K562 (cell line): Measurements from ENCODE around the gene RARS1. TPM values are rescaled to one million over a fixed set of nuclear protein-coding genes. Genes with fewer than 3 reads are reported as not detected.

Source experiments
- ATAC-seq: fragments of 200-7000 bp; cut with Tn5 transposase; 3 replicates; pipeline ENCODE4 v1.9.1; 2020; ENCODE audit warnings: moderate library complexity
- BruUV-seq: library from RNA; stranded (reverse); fragments of 400-500 nt; replicated peaks from 2 replicates; lab custom pipeline; 2021; lab: Mats Ljungman, UMichigan
- CTCF ChIA-PET: fragments of 300-600 bp; formaldehyde crosslinking; extraction: SDS; loops from one replicate; lab custom pipeline; 2021; ENCODE audit warnings: low intra/inter-chr PET ratio; lab: Yijun Ruan, JAX
- POLR2A ChIA-PET: fragments of 300-600, 350-650 bp; sonication (Branson Sonifier 250); formaldehyde crosslinking; extraction: SDS; loops from one replicate; lab custom pipeline; 2021; ENCODE audit warnings: antibody characterized with exemption, inconsistent platforms; lab: Yijun Ruan, JAX
- DNase-seq, 4 experiments: peaks; one replicate each; pipeline versions ENCODE4 v3.0.0 to v3.0.0-alpha.2; 2011 to 2018; ENCODE audit warnings: low spot score in 3 of 4, mixed read lengths in 3 of 4; ENCODE audit errors: extremely low read depth in 1 of 4
- FAIRE-seq: peaks from 2 replicates; lab custom pipeline; 2011; peaks lifted over from hg19 to GRCh38; lab: Jason Lieb, UNC
- H2AFZ ChIP-seq: 2 replicates; pipeline ENCODE4 v1.6.0; 2011; ENCODE audit warnings: low read depth, low read length, control low read depth, inconsistent platforms
- H3K27ac ChIP-seq: fragments of 200-600 bp; 3 replicates; pipeline ENCODE4 v1.8.0; 2011; ENCODE audit warnings: low read depth, mild to moderate bottlenecking, control low read depth, inconsistent platforms, low read length, moderate library complexity, mixed read lengths; ENCODE audit errors: extremely low read depth
- H3K27me3 ChIP-seq, 2 experiments: fragments of 300-600 bp in 1 of 2; 2 replicates in 1 of 2; 3 replicates in 1 of 2; pipeline versions ENCODE4 v1.6.0 to v1.8.0; 2011; ENCODE audit warnings: inconsistent platforms in 2 of 2, low read length in 2 of 2, mild to moderate bottlenecking in 1 of 2, mixed read lengths in 1 of 2, moderate library complexity in 1 of 2; ENCODE audit not compliant: control insufficient read depth in 2 of 2, insufficient read depth in 2 of 2
- H3K36me3 ChIP-seq: fragments of 300-600 bp; 3 replicates; pipeline ENCODE4 v1.8.0; 2011; ENCODE audit warnings: mild to moderate bottlenecking, low read length, inconsistent platforms; ENCODE audit not compliant: control insufficient read depth, insufficient read depth
- H3K4me1 ChIP-seq, 2 experiments: fragments of 200-600 bp in 1 of 2; replicated peaks in 1 of 2; 2 replicates in 1 of 2; 3 replicates in 1 of 2; pipeline versions ENCODE4 v1.5.1 to v1.8.0; 2011; ENCODE audit warnings: inconsistent platforms in 2 of 2, low read length in 2 of 2, mild to moderate bottlenecking in 1 of 2, mixed read lengths in 1 of 2, moderate library complexity in 1 of 2; ENCODE audit not compliant: control insufficient read depth in 2 of 2, insufficient read depth in 2 of 2
- H3K4me2 ChIP-seq: 2 replicates; pipeline ENCODE4 v1.6.1; 2011; ENCODE audit warnings: low read length, control low read depth, inconsistent platforms, mixed read lengths; ENCODE audit not compliant: insufficient read depth
- H3K4me3 ChIP-seq: fragments of 200-600 bp; sonication (generic), shearing (Covaris generic); 2 replicates; pipeline ENCODE4 v1.5.1; 2016; ENCODE audit warnings: control low read depth, inconsistent platforms
- H3K79me2 ChIP-seq: fragments of 200-600 bp; 3 replicates; pipeline ENCODE4 v1.8.0; 2011; ENCODE audit warnings: low read length, inconsistent platforms; ENCODE audit not compliant: control insufficient read depth, insufficient read depth
- H3K9ac ChIP-seq, 2 experiments: 2 replicates each; pipeline versions ENCODE4 v1.6.0 to v1.6.1; 2011; ENCODE audit warnings: low read depth in 2 of 2, low read length in 2 of 2, control low read depth in 1 of 2, inconsistent platforms in 1 of 2, mild to moderate bottlenecking in 1 of 2, mixed read lengths in 1 of 2; ENCODE audit not compliant: insufficient read depth in 1 of 2
- H3K9me1 ChIP-seq: one replicate; pipeline ENCODE4 v1.6.0; 2011; ENCODE audit warnings: inconsistent platforms, mild to moderate bottlenecking, low read length, moderate library complexity; ENCODE audit not compliant: control insufficient read depth, insufficient read depth
- H3K9me3 ChIP-seq: replicated peaks from 2 replicates; pipeline ENCODE4 v1.5.1; 2011; ENCODE audit warnings: low read depth, low read length, inconsistent platforms; ENCODE audit not compliant: control insufficient read depth, insufficient read depth
- H4K20me1 ChIP-seq: replicated peaks from 2 replicates; pipeline ENCODE4 v1.6.1; 2011; ENCODE audit warnings: low read length, inconsistent platforms, mixed read lengths; ENCODE audit not compliant: control insufficient read depth, insufficient read depth
- C11orf30 ChIP-seq: fragments of 450-650 bp; IDR thresholded peaks from 2 replicates; pipeline ENCODE4 v1.6.1; 2016; ENCODE audit warnings: low read depth, mild to moderate bottlenecking
- MCM5 ChIP-seq: fragments of 450-650 bp; IDR thresholded peaks from 2 replicates; pipeline ENCODE4 v1.6.1; 2016; ENCODE audit warnings: low read depth
- ZBTB49 ChIP-seq: sonication (generic); formaldehyde crosslinking; IDR thresholded peaks from 2 replicates; pipeline ENCODE4 v1.8.0; 2022; ENCODE audit warnings: missing genetic modification reagents, mild to moderate bottlenecking, borderline replicate concordance
- ZBTB7A ChIP-seq: IDR thresholded peaks from 2 replicates; pipeline ENCODE4 v1.6.1; 2011; ENCODE audit warnings: low read depth, mild to moderate bottlenecking, low read length, moderate library complexity, borderline replicate concordance; ENCODE audit not compliant: control insufficient read depth
- ZC3H11A ChIP-seq: IDR thresholded peaks from 2 replicates; pipeline ENCODE4 v1.6.1; 2012; ENCODE audit warnings: low read depth, low read length, improper control_type of control experiment
- ZNF3 ChIP-seq: fragments of 250-450 bp; sonication (Bioruptor Pico); IDR thresholded peaks from 2 replicates; pipeline ENCODE4 v1.5.0; 2021; ENCODE audit warnings: mild to moderate bottlenecking, moderate library complexity
- ZNF398 ChIP-seq: fragments of 250-450 bp; sonication (Bioruptor Pico); IDR thresholded peaks from 2 replicates; pipeline ENCODE4 v1.8.0; 2021; ENCODE audit warnings: moderate library complexity, mild to moderate bottlenecking, inconsistent platforms
- ZNF778 ChIP-seq: fragments of 450-650 bp; formaldehyde crosslinking; IDR thresholded peaks from 2 replicates; pipeline ENCODE4 v1.4.0; 2020; ENCODE audit warnings: mild to moderate bottlenecking, moderate library complexity
- WGBS: fragments of 100-300 bp; shearing (Covaris generic); methylation state at CpG from one replicate; pipeline ENCODE4 v1.1.6; 2016; ENCODE audit warnings: low coverage, mixed read lengths; ENCODE audit not compliant: insufficient coverage; ENCODE audit errors: missing lambda C conversion rate; 5-methylcytosine and 5-hydroxymethylcytosine counted together
- in situ Hi-C: fragments of 300-500 bp; cut with MboI; formaldehyde crosslinking; loops from 4 replicates; pipeline ENCODE4 v1.15.0; 2018; ENCODE audit warnings: inconsistent platforms, mixed read lengths
- intact Hi-C: fragments of 100-400 bp; cut with micrococcal nuclease; formaldehyde crosslinking; loops from 2 replicates; pipeline ENCODE4 v1.14.2; 2022
- polyA plus RNA-seq, 8 experiments: library from polyadenylated mRNA; depleted of rRNA in 4 of 8; stranded (reverse) in 5 of 8; unstranded in 3 of 8; fragments of >200 nt; fragmentation: Nextera tagmentation in 2 of 8; fragmentation: Illumina TruSeq in 1 of 8; extraction: Ambion mirVana in 2 of 8; extraction: Trizol in 1 of 8; gene quantifications; 2 replicates each; pipeline versions ENCODE4 v1.2.1 to v1.2.3, GENCODE V29; 2011 to 2014; ENCODE audit warnings: inconsistent platforms in 1 of 8, missing spikeins in 1 of 8
- total RNA-seq, 7 experiments: library from RNA; depleted of rRNA in 6 of 7; stranded (reverse); fragments of >200 nt in 6 of 7; fragmentation: Illumina TruSeq in 2 of 7; extraction: Trizol in 2 of 7; gene quantifications; 2 replicates each; pipeline versions ENCODE4 v1.2.1 to v1.2.3, GENCODE V29; 2011 to 2021; ENCODE audit warnings: low replicate concordance in 1 of 7
- TF ChIP-seq, protein P1 (sequence below): fragments of 250-450 bp; sonication (Bioruptor Pico); IDR thresholded peaks from 2 replicates; pipeline ENCODE4 v1.9.0; 2021; ENCODE audit warnings: mild to moderate bottlenecking
- TF ChIP-seq, protein P2 (sequence below): fragments of 450-650 bp; IDR thresholded peaks from 2 replicates; pipeline ENCODE4 v1.6.1; 2014; ENCODE audit warnings: low read depth, mild to moderate bottlenecking, moderate library complexity, borderline replicate concordance
- TF ChIP-seq, protein P3 (sequence below): fragments of 250-450 bp; sonication (Bioruptor Pico); IDR thresholded peaks from 2 replicates; pipeline ENCODE4 v1.8.0; 2022; ENCODE audit warnings: moderate library complexity, mild to moderate bottlenecking, inconsistent platforms

The RARS1 gene
- total and polyA plus RNA-seq, 9 of the 15 experiments (the other 6 are each of a cell fraction or from before 2014, with no cell fraction given), result 109 to 196 (median 139) TPM

- H3K4me2 ChIP-seq, result no peak overlapping the region
- H3K4me3 ChIP-seq, result no peak overlapping the region
- no peaks in the 10 kb centered on the region for H3K9me1 ChIP-seq
- no peak overlapping the region for H3K9ac ChIP-seq
- no TSS peak for BruUV-seq
- no peak for ATAC-seq
- in situ Hi-C loops (no loop called here), intact Hi-C loops (no loop called here)
- ChIA-PET POLR2A (no interaction called here), CTCF (no interaction called here)
- TF ChIP-seq ZNF398 (CRISPR knock-in tag) (no peak), ZBTB7A (no peak), ZNF3 (no peak), MCM5 (no peak), ZBTB49 (no peak), C11orf30 (no peak), ZC3H11A (no peak), ZNF778 (CRISPR knock-in tag) (no peak)
- TF ChIP-seq, protein P1, sequence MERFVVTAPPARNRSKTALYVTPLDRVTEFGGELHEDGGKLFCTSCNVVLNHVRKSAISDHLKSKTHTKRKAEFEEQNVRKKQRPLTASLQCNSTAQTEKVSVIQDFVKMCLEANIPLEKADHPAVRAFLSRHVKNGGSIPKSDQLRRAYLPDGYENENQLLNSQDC (CRISPR knock-in tag), result no peak
- TF ChIP-seq, protein P2, sequence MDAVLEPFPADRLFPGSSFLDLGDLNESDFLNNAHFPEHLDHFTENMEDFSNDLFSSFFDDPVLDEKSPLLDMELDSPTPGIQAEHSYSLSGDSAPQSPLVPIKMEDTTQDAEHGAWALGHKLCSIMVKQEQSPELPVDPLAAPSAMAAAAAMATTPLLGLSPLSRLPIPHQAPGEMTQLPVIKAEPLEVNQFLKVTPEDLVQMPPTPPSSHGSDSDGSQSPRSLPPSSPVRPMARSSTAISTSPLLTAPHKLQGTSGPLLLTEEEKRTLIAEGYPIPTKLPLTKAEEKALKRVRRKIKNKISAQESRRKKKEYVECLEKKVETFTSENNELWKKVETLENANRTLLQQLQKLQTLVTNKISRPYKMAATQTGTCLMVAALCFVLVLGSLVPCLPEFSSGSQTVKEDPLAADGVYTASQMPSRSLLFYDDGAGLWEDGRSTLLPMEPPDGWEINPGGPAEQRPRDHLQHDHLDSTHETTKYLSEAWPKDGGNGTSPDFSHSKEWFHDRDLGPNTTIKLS, result no peak
- TF ChIP-seq, protein P3, sequence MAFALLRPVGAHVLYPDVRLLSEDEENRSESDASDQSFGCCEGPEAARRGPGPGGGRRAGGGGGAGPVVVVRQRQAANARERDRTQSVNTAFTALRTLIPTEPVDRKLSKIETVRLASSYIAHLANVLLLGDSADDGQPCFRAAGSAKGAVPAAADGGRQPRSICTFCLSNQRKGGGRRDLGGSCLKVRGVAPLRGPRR (CRISPR knock-in tag), result no peak
- no peaks in the 10 kb centered on the region for H3K36me3 ChIP-seq
- H3K9me3 ChIP-seq, result no peaks in the 10 kb centered on the region
- 0 out of 2 replicates have a peak overlapping the region, but pooled peaks have one; percentile 44 for H2AFZ ChIP-seq
- no peak for FAIRE-seq
- H4K20me1 ChIP-seq, result no peaks in the 10 kb centered on the region
- H3K27me3 ChIP-seq, result no peaks in the 10 kb centered on the region; a peak in 1 of 5 replicates
- peaks cover 0 to 5% of the 10 kb centered on the region in 2 experiments; a peak in 1 of 5 replicates for H3K4me1 ChIP-seq
- DNase-seq, result no peak
- H3K27ac ChIP-seq, result no peak overlapping the region
- no peaks in the 10 kb centered on the region for H3K79me2 ChIP-seq
- WGBS, result 43% methylated on average over 3 of the region's 3 CpGs
Observed at GRCh38 chr5:168479166-168479565, 7.1 kb upstream of the RARS1 start.
